Lower leg skin (tissue), 4 donors: ENCODE measurements around the gene TNFRSF1A. TPM values are rescaled to one million over a fixed set of nuclear protein-coding genes. Genes with fewer than 3 reads are reported as not detected.

Experiments used
- DNase-seq, 2 donors: peaks; one replicate each; pipeline ENCODE4 v3.0.0-alpha.2; 2019; ENCODE audit warnings: low spot score in 2 of 2
- H3K4me3 ChIP-seq: fragments of 200-600 bp; sonication (generic); 2 replicates; pipeline ENCODE4 v1.5.1; 2017; ENCODE audit warnings: mild to moderate bottlenecking, low read depth; ENCODE audit not compliant: poor library complexity, severe bottlenecking
- CTCF ChIP-seq, 3 donors: fragments of 450-650 bp; IDR thresholded peaks; one replicate each; pipeline ENCODE4 v1.5.1; 2016; ENCODE audit warnings: antibody characterized with exemption in 3 of 3, mild to moderate bottlenecking in 3 of 3, moderate library complexity in 2 of 3
- POLR2A ChIP-seq, 2 donors: fragments of 450-650 bp; IDR thresholded peaks; one replicate each; pipeline ENCODE4 v1.6.1; 2016 to 2017; ENCODE audit warnings: antibody characterized with exemption in 2 of 2, mild to moderate bottlenecking in 1 of 2, moderate library complexity in 1 of 2
- WGBS, 2 donors: methylation state at CpG; one replicate each; pipeline ENCODE4 v1.1.5; 2018; 5-methylcytosine and 5-hydroxymethylcytosine counted together
- intact Hi-C: fragments of 100-400 bp; cut with DNase I; formaldehyde crosslinking; loops from one replicate; pipeline ENCODE4 v1.15.0; 2023; ENCODE audit warnings: low total_unique reads
- total RNA-seq, 4 donors: library from RNA; depleted of rRNA; stranded (reverse); fragments of >200 nt; gene quantifications; one replicate each; pipeline ENCODE4 v1.1.0, GENCODE V29; 2016

TNFRSF1A gene
- total RNA-seq, 4 donors from 2014 or later = 104 to 252 (median 186) TPM

DNA sequence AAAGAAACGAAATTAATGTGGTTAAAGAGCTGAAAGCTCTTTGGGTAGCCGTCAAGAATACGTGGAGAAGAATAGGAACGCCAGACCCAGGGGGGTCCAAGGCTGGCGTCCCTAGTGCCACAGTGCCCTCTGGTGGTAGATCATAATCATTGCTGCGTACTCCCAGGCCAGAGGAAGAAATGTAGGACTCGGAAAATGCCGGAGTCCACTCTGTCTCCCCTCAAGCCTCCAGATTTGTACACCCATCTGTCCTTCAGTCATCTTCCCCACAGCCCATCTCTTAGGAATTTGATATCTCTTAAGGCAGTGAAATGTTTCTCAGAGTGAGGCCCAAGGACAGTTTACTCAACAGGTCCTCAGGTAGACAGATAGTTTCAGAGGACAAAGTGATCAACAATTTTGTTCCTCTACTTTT, 56.8 kb downstream of the TNFRSF1A start:
- intact Hi-C loops = loop anchor here (2.0 to 10.0 kb wide), 2 partner anchors 90 to 300 kb away; no protein-coding TSS in a partner anchor
- 1% methylated on average over 8 of the region's 8 CpGs for WGBS, 2 donors
- no peak for DNase-seq
- TF ChIP-seq CTCF (IDR thresholded peaks at IDR 0.05) (peak in 1 of 3 donors; percentile 94), POLR2A (IDR thresholded peaks at IDR 0.05) (no peak)
- no peak overlapping the region for H3K4me3 ChIP-seq

DNA sequence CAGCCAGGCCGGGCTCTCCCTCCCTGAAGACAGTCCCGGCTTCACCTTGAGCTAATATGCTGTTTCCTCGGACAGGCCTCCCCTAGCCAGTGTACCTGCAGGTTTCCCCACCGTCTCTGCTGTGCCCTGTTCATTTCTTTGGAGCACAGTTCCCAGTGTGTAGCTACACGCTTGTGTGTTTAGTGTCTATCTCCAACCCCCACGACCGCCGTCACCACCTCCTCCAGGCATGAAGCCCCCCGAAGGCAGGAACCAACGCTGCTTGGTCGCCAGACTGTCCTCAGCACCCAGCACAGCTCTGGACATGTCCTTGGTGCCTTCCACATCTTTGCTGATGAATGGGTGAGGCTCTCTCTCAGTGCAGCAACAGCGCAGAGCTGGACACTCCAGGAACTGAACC, 57.6 kb downstream of the TNFRSF1A start:
- no peak for DNase-seq
- no peak overlapping the region for H3K4me3 ChIP-seq
- intact Hi-C loops = loop anchor here (2.0 to 10.0 kb wide), 4 partner anchors 89 to 817 kb away; no protein-coding TSS in a partner anchor
- WGBS, 2 donors = 85 to 87% methylated on average over 12 of the region's 12 CpGs
- TF ChIP-seq POLR2A (IDR thresholded peaks at IDR 0.05) (no peak), CTCF (IDR thresholded peaks at IDR 0.05) (no peak)

GRCh38 chr12:6282453-6282840, 59.4 kb downstream of the TNFRSF1A start:
- no peak for DNase-seq
- TF ChIP-seq CTCF (IDR thresholded peaks at IDR 0.05) (no peak), POLR2A (IDR thresholded peaks at IDR 0.05) (no peak)
- intact Hi-C loops = loop anchor here (5.0 to 10.0 kb wide), 3 partner anchors 220 to 815 kb away; no protein-coding TSS in a partner anchor
- no peak overlapping the region for H3K4me3 ChIP-seq
- 93 to 95% methylated on average over 4 of the region's 4 CpGs for WGBS, 2 donors

DNA sequence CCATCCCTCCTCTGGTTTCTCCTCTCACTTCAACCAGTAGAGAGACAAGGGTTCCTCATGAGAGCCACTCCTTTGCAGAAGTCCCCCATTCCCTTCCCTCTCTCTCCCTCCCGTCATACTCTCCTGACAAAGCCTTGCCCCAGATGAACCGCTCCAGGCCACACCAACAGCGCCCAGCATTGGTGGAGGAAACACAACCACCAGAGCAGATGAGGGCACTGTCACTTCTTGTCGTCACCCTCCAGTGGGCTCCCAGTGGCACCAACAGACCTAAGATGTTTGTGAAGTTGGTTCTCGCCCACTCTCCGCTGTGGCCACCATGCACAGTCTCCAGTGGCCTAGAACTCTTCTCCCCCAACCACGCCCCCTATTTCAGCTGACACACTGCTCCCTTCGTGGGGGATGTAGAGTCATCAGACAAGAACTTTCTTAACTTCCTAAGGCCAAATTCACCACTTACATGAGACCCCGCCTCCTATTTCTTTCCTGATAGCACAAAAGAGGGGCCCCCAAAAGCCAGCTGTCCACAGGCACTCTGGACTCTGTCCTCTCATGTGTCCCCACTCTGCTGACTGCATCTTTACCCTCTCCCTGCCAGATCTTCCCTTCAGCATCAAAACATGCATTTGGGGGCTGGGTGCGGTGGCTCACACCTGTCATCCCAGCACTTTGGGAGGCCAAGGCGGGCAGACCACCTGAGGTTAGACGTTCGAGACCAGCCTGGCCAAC, 60.6 kb downstream of the TNFRSF1A start:
- H3K4me3 ChIP-seq = no peak overlapping the region
- DNase-seq = no peak
- TF ChIP-seq CTCF (IDR thresholded peaks at IDR 0.05) = no peak
- TF ChIP-seq POLR2A (IDR thresholded peaks at IDR 0.05) = no peak
- intact Hi-C loops = loop anchor here (5.0 to 10.0 kb wide), 3 partner anchors 219 to 814 kb away; no protein-coding TSS in a partner anchor
- 91 to 92% methylated on average over 13 of the region's 13 CpGs for WGBS, 2 donors

DNA sequence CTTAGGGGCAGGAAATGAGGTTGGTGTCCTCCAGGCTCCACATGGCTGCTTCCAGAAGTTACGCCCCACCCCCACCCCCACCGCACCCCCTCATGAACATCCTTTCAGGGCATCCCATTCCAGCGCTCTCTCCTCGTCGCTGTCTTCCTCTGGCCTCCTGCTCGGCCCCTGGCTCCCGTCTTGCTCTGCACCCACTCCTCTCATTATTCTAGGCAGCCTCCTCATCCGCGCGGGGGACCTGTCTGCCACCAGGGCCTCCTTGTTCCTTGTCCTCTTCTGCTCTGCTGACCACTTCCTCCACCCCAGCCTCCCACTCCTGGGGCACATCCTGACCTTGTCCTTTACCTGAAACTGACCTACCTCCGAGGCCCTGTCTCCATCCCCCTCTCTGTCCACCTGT, 61.2 kb downstream of the TNFRSF1A start:
- DNase-seq = no peak
- intact Hi-C loops = loop anchor here (5.0 to 10.0 kb wide), 3 partner anchors 218 to 813 kb away; no protein-coding TSS in a partner anchor
- H3K4me3 ChIP-seq = no peak overlapping the region
- TF ChIP-seq POLR2A (IDR thresholded peaks at IDR 0.05) (no peak), CTCF (IDR thresholded peaks at IDR 0.05) (no peak)
- WGBS, 2 donors = 82 to 85% methylated on average over 11 of the region's 11 CpGs
